IMR-90 (cell line): ENCODE measurements around the gene ARHGEF3. TPM values are rescaled to one million over a fixed set of nuclear protein-coding genes. Genes with fewer than 3 reads are reported as not detected.

ENCODE experiments used
- ATAC-seq: fragments of 200-7000 bp; cut with Tn5 transposase; 2 replicates; pipeline ENCODE4 v1.9.1; 2020; ENCODE audit warnings: low read depth, mild to moderate bottlenecking, moderate library complexity
- BruUV-seq: library from RNA; stranded (reverse); fragments of 400-500 nt; replicated peaks from 2 replicates; lab custom pipeline; 2021; lab: Mats Ljungman, UMichigan
- CTCF ChIA-PET: fragments of 300-600 bp; formaldehyde crosslinking; extraction: SDS; loops from one replicate; lab custom pipeline; 2021; ENCODE audit warnings: antibody characterized with exemption; lab: Yijun Ruan, JAX
- POLR2A ChIA-PET: fragments of 300-600 bp; sonication (Branson Sonifier 250); formaldehyde crosslinking; loops from one replicate; lab custom pipeline; 2022; ENCODE audit warnings: antibody characterized with exemption; ENCODE audit not compliant: unreplicated experiment; lab: Charles Lee
- DNase-seq: peaks from one replicate; pipeline ENCODE4 v3.0.0; 2013
- H2AFZ ChIP-seq: replicated peaks from 2 replicates; pipeline ENCODE3; 2013; ENCODE audit warnings: low read length, mild to moderate bottlenecking; ENCODE audit not compliant: poor library complexity
- H2AK5ac ChIP-seq: 2 replicates; pipeline ENCODE4 v1.6.1; 2013; ENCODE audit warnings: low read depth, low read length, inconsistent platforms
- H2AK9ac ChIP-seq: replicated peaks from 2 replicates; pipeline ENCODE3; 2013; ENCODE audit warnings: mild to moderate bottlenecking, low read depth, low read length, moderate library complexity; ENCODE audit not compliant: poor library complexity
- H2BK120ac ChIP-seq: 2 replicates; pipeline ENCODE4 v1.6.1; 2013; ENCODE audit warnings: low read depth, low read length, inconsistent platforms
- H2BK15ac ChIP-seq: 3 replicates; pipeline ENCODE4 v1.6.1; 2013; ENCODE audit warnings: low read depth, low read length, inconsistent platforms
- H2BK20ac ChIP-seq: 2 replicates; pipeline ENCODE4 v1.6.1; 2013; ENCODE audit warnings: low read depth, mild to moderate bottlenecking, inconsistent platforms, low read length, moderate library complexity
- H2BK5ac ChIP-seq: 2 replicates; pipeline ENCODE4 v1.6.1; 2013; ENCODE audit warnings: mild to moderate bottlenecking, low read depth, low read length, inconsistent platforms; ENCODE audit not compliant: poor library complexity, severe bottlenecking
- H3K14ac ChIP-seq: replicated peaks from 2 replicates; pipeline ENCODE4 v1.6.1; 2013; ENCODE audit warnings: low read depth, low read length, inconsistent platforms
- H3K18ac ChIP-seq: 2 replicates; pipeline ENCODE4 v1.6.1; 2013; ENCODE audit warnings: low read depth, low read length, control low read depth
- H3K23ac ChIP-seq: 2 replicates; pipeline ENCODE4 v1.6.1; 2013; ENCODE audit warnings: low read depth, low read length, inconsistent platforms
- H3K27ac ChIP-seq: 2 replicates; pipeline ENCODE4 v1.5.1; 2013; ENCODE audit warnings: mild to moderate bottlenecking, control low read depth, low read length; ENCODE audit not compliant: insufficient read depth
- H3K27me3 ChIP-seq: 2 replicates; pipeline ENCODE4 v1.6.1; 2013; ENCODE audit warnings: low read length; ENCODE audit not compliant: control insufficient read depth, insufficient read depth
- H3K36me3 ChIP-seq: 2 replicates; pipeline ENCODE4 v1.6.1; 2013; ENCODE audit warnings: low read length, mixed read lengths; ENCODE audit not compliant: control insufficient read depth, insufficient read depth
- H3K4ac ChIP-seq: 2 replicates; pipeline ENCODE4 v1.6.1; 2013; ENCODE audit warnings: low read depth, low read length, inconsistent platforms
- H3K4me1 ChIP-seq: 2 replicates; pipeline ENCODE4 v1.6.1; 2013; ENCODE audit warnings: low read length, mixed read lengths; ENCODE audit not compliant: control insufficient read depth, insufficient read depth
- H3K4me2 ChIP-seq: 2 replicates; pipeline ENCODE4 v1.6.1; 2013; ENCODE audit warnings: low read depth, mild to moderate bottlenecking, control low read depth, low read length, moderate library complexity
- H3K4me3 ChIP-seq: 2 replicates; pipeline ENCODE4 v1.5.1; 2013; ENCODE audit warnings: low read depth, mild to moderate bottlenecking, control low read depth, low read length, moderate library complexity; ENCODE audit not compliant: insufficient read depth
- H3K56ac ChIP-seq: 2 replicates; pipeline ENCODE4 v1.6.1; 2013; ENCODE audit warnings: low read length, inconsistent platforms; ENCODE audit not compliant: insufficient read depth; ENCODE audit errors: extremely low read depth
- H3K79me1 ChIP-seq, 2 experiments: 2 replicates each; pipeline ENCODE4 v1.6.1; 2013; ENCODE audit warnings: low read length in 2 of 2, inconsistent platforms in 1 of 2, low read depth in 1 of 2
- H3K9ac ChIP-seq: 2 replicates; pipeline ENCODE4 v1.6.1; 2013; ENCODE audit warnings: low read depth, low read length, control low read depth
- H3K9me1 ChIP-seq: 2 replicates; pipeline ENCODE4 v1.6.1; 2013; ENCODE audit warnings: low read length, inconsistent platforms; ENCODE audit not compliant: insufficient read depth
- H3K9me3 ChIP-seq: 2 replicates; pipeline ENCODE4 v1.6.1; 2013; ENCODE audit warnings: low read length; ENCODE audit not compliant: control insufficient read depth, insufficient read depth
- H4K20me1 ChIP-seq: 2 replicates; pipeline ENCODE4 v1.6.1; 2013; ENCODE audit warnings: low read length, inconsistent platforms; ENCODE audit not compliant: insufficient read depth
- H4K5ac ChIP-seq: 2 replicates; pipeline ENCODE4 v1.6.1; 2013; ENCODE audit warnings: mild to moderate bottlenecking, low read depth, low read length, control low read depth
- H4K8ac ChIP-seq, 2 experiments: 2 replicates each; pipeline ENCODE4 v1.6.1; 2013; ENCODE audit warnings: low read depth in 2 of 2, low read length in 2 of 2, control low read depth in 1 of 2, inconsistent platforms in 1 of 2
- H4K91ac ChIP-seq: 2 replicates; pipeline ENCODE4 v1.6.1; 2013; ENCODE audit warnings: low read depth, low read length, inconsistent platforms; ENCODE audit not compliant: insufficient read depth
- BHLHE40 ChIP-seq: fragments of 150-350 bp; IDR thresholded peaks from 2 replicates; pipeline ENCODE4 v1.6.1; 2016; ENCODE audit warnings: mild to moderate bottlenecking, low read depth, low read length
- CEBPB ChIP-seq: IDR thresholded peaks from 2 replicates; pipeline ENCODE4 v1.6.1; 2012; ENCODE audit warnings: low read depth, low read length, improper control_type of control experiment
- CHD1 ChIP-seq: IDR thresholded peaks from 2 replicates; pipeline ENCODE4 v1.6.1; 2012; ENCODE audit warnings: low read depth, low read length, improper control_type of control experiment
- CTCF ChIP-seq: conservative IDR thresholded peaks from 2 replicates; pipeline ENCODE4 v1.5.1; 2012; ENCODE audit warnings: mild to moderate bottlenecking, low read depth, low read length, improper control_type of control experiment
- ELK1 ChIP-seq: fragments of 150-350 bp; IDR thresholded peaks from 2 replicates; pipeline ENCODE4 v1.6.1; 2016; ENCODE audit warnings: low read depth, mild to moderate bottlenecking, low read length, moderate library complexity, borderline replicate concordance
- FOS ChIP-seq: fragments of 150-350 bp; IDR thresholded peaks from 2 replicates; pipeline ENCODE4 v1.6.1; 2016; ENCODE audit warnings: low read depth, low read length
- MAFK ChIP-seq: IDR thresholded peaks from 2 replicates; pipeline ENCODE4 v1.6.1; 2012; ENCODE audit warnings: low read depth, low read length, improper control_type of control experiment
- MAZ ChIP-seq: IDR thresholded peaks from 2 replicates; pipeline ENCODE4 v1.6.1; 2012; ENCODE audit warnings: low read depth, mild to moderate bottlenecking, low read length, improper control_type of control experiment, moderate library complexity, borderline replicate concordance
- NFE2L2 ChIP-seq: fragments of 150-350 bp; IDR thresholded peaks from 2 replicates; pipeline ENCODE4 v1.6.1; 2016; ENCODE audit warnings: low read depth, mild to moderate bottlenecking, low read length
- POLR2A ChIP-seq: IDR thresholded peaks from 2 replicates; pipeline ENCODE4 v1.6.1; 2012; ENCODE audit warnings: mild to moderate bottlenecking, low read depth, low read length
- RAD21 ChIP-seq: IDR thresholded peaks from 2 replicates; pipeline ENCODE4 v1.6.1; 2012; ENCODE audit warnings: low read length, improper control_type of control experiment
- RCOR1 ChIP-seq: IDR thresholded peaks from 2 replicates; pipeline ENCODE4 v1.6.1; 2012; ENCODE audit warnings: mild to moderate bottlenecking, low read length, improper control_type of control experiment; ENCODE audit not compliant: insufficient replicate concordance
- RFX5 ChIP-seq: IDR thresholded peaks from 2 replicates; pipeline ENCODE4 v1.8.0; 2012; ENCODE audit warnings: low read depth, mild to moderate bottlenecking, low read length, moderate library complexity
- SMC3 ChIP-seq: fragments of 150-350 bp; IDR thresholded peaks from 2 replicates; pipeline ENCODE4 v1.6.1; 2016; ENCODE audit warnings: low read depth, mild to moderate bottlenecking, antibody characterized with exemption, low read length, moderate library complexity
- WGBS, 2 experiments: methylation state at CpG; one replicate each; pipeline versions ENCODE4 v1.1.5 to v1.1.7; 2013; ENCODE audit warnings: missing lambda C conversion rate in 2 of 2; ENCODE audit not compliant: insufficient read length in 1 of 2; ENCODE audit errors: extremely low coverage in 2 of 2; 5-methylcytosine and 5-hydroxymethylcytosine counted together
- dilution Hi-C: fragments of 300-500 bp; cut with HindIII; formaldehyde crosslinking; loops from one replicate; pipeline ENCODE4 v1.14.3; 2018; ENCODE audit warnings: low sequenced_read_pairs; ENCODE audit not compliant: unreplicated experiment
- in situ Hi-C: fragments of 300-500 bp; cut with MboI; formaldehyde crosslinking; loops from 3 replicates; pipeline ENCODE4 v1.14.3; 2019; ENCODE audit warnings: low sequenced_read_pairs, inconsistent platforms, mixed read lengths
- intact Hi-C: fragments of 100-400 bp; cut with micrococcal nuclease; formaldehyde crosslinking; loops from 2 replicates; pipeline ENCODE4 v1.10.0; 2022
- polyA plus RNA-seq, 3 experiments: library from polyadenylated mRNA; depleted of rRNA; stranded (reverse); fragments of >200 nt; gene quantifications; 2 replicates each; pipeline ENCODE4 v1.2.3, GENCODE V29; 2012; ENCODE audit warnings: low replicate concordance in 1 of 3
- total RNA-seq: library from RNA; depleted of rRNA; stranded (reverse); fragments of >200 nt; gene quantifications from 2 replicates; pipeline ENCODE4 v1.2.3, GENCODE V29; 2012

The ARHGEF3 gene
- total and polyA plus RNA-seq, 2 of the 4 experiments (the other 2 are of a cell fraction), result 2.1 to 2.3 TPM

GRCh38 chr3:56689303-56689702 is 112.4 kb downstream of the ARHGEF3 start:
- no peak overlapping the region for H2AFZ ChIP-seq
- no peaks in the 10 kb centered on the region for H3K9me3 ChIP-seq
- no peak overlapping the region for H4K91ac ChIP-seq
- intact Hi-C loops (no loop called here), dilution Hi-C loops (no loop called here), in situ Hi-C loops (no loop called here)
- DNase-seq, result no peak
- BruUV-seq, result no TSS peak
- no peaks in the 10 kb centered on the region for H3K4me1 ChIP-seq
- no peak overlapping the region for H3K56ac ChIP-seq
- H3K9ac ChIP-seq, result no peak overlapping the region
- no peak overlapping the region for H4K5ac ChIP-seq
- H3K79me1 ChIP-seq, result no peaks in the 10 kb centered on the region
- H3K27ac ChIP-seq, result no peak overlapping the region
- H2AK5ac ChIP-seq, result no peak overlapping the region
- POLR2A ChIA-PET, result no interaction called here
- ATAC-seq, result no peak
- no peak overlapping the region for H2BK20ac ChIP-seq
- H3K4me2 ChIP-seq, result no peak overlapping the region
- H3K9me1 ChIP-seq, result no peaks in the 10 kb centered on the region
- no peaks in the 10 kb centered on the region for H4K20me1 ChIP-seq
- no peak overlapping the region for H2BK5ac ChIP-seq
- CTCF ChIA-PET, result no interaction called here
- no peak overlapping the region for H2BK15ac ChIP-seq
- H3K4ac ChIP-seq, result no peak overlapping the region
- H3K23ac ChIP-seq, result no peak overlapping the region
- H3K14ac ChIP-seq, result no peak overlapping the region
- H3K4me3 ChIP-seq, result no peak overlapping the region
- no peak overlapping the region for H2BK120ac ChIP-seq
- H2AK9ac ChIP-seq, result no peak overlapping the region
- WGBS, 2 experiments, result 100% methylated on average over 1 of the region's 1 CpG; no CpG with 5 or more reads in 1 of the 2 experiments
- no peaks in the 10 kb centered on the region for H3K36me3 ChIP-seq
- H3K27me3 ChIP-seq, result no peaks in the 10 kb centered on the region
- no peak overlapping the region for H3K18ac ChIP-seq
- H4K8ac ChIP-seq, result no peak overlapping the region
- TF ChIP-seq CEBPB (no peak), RFX5 (no peak), POLR2A (no peak), CHD1 (no peak), MAZ (no peak), RCOR1 (no peak), BHLHE40 (no peak), CTCF (no peak), FOS (no peak), NFE2L2 (no peak), ELK1 (no peak), RAD21 (no peak), SMC3 (no peak), MAFK (no peak)
